ENCODE data around the gene ANKRD12. TPM values are rescaled to one million over a fixed set of nuclear protein-coding genes. Genes with fewer than 3 reads are reported as not detected.

The ANKRD12 gene
- total RNA-seq, 2 donors from 2014 or later: 22.3 to 32.3 TPM

GRCh38 chr18:9204659-9205058, 68.1 kb downstream of the ANKRD12 start:
- Histone ChIP-seq H3K27me3 (no peaks in the 10 kb centered on the region), H3K36me3 (no peaks in the 10 kb centered on the region), H3K4me1 (no peaks in the 10 kb centered on the region), H3K9me3 (no peaks in the 10 kb centered on the region), H3K4me3 (no peak overlapping the region), H3K27ac (no peak overlapping the region)
- DNase-seq (ENCODE audit: low spot score): no peak
- no peak for TF ChIP-seq CTCF (IDR thresholded peaks at IDR 0.05)

GRCh38 chr18:9206421-9206820, 69.8 kb downstream of the ANKRD12 start:
- no peaks in the 10 kb centered on the region for H3K27me3 ChIP-seq
- H3K36me3 ChIP-seq: peaks cover 11% of the 10 kb centered on the region
- no peak for TF ChIP-seq CTCF (IDR thresholded peaks at IDR 0.05)
- no peaks in the 10 kb centered on the region for H3K9me3 ChIP-seq
- no peak overlapping the region for H3K27ac ChIP-seq
- H3K4me1 ChIP-seq: no peaks in the 10 kb centered on the region
- DNase-seq (ENCODE audit: low spot score): no peak
- H3K4me3 ChIP-seq: no peak overlapping the region

GRCh38 chr18:9209279-9209678, 72.7 kb downstream of the ANKRD12 start:
- no peak for TF ChIP-seq CTCF (IDR thresholded peaks at IDR 0.05)
- Histone ChIP-seq H3K27me3 (no peaks in the 10 kb centered on the region), H3K27ac (no peak overlapping the region), H3K9me3 (no peaks in the 10 kb centered on the region), H3K4me1 (no peaks in the 10 kb centered on the region), H3K36me3 (peaks cover 25% of the 10 kb centered on the region), H3K4me3 (no peak overlapping the region)
- no peak for DNase-seq (ENCODE audit: low spot score)

GRCh38 chr18:9210966-9211365, 74.4 kb downstream of the ANKRD12 start:
- Histone ChIP-seq H3K27me3 (no peaks in the 10 kb centered on the region), H3K27ac (no peak overlapping the region), H3K36me3 (peaks cover 31% of the 10 kb centered on the region), H3K4me3 (no peak overlapping the region), H3K4me1 (no peaks in the 10 kb centered on the region), H3K9me3 (no peaks in the 10 kb centered on the region)
- DNase-seq (ENCODE audit: low spot score): no peak
- no peak for TF ChIP-seq CTCF (IDR thresholded peaks at IDR 0.05)

GRCh38 chr18:9211955-9212354, 75.4 kb downstream of the ANKRD12 start:
- Histone ChIP-seq H3K4me3 (no peak overlapping the region), H3K4me1 (no peaks in the 10 kb centered on the region), H3K27me3 (no peaks in the 10 kb centered on the region), H3K9me3 (no peaks in the 10 kb centered on the region), H3K36me3 (peaks cover 33% of the 10 kb centered on the region), H3K27ac (no peak overlapping the region)
- TF ChIP-seq CTCF (IDR thresholded peaks at IDR 0.05): no peak
- DNase-seq (ENCODE audit: low spot score): no peak

- no peak for TF ChIP-seq CTCF (IDR thresholded peaks at IDR 0.05)
- H3K27ac ChIP-seq: no peak overlapping the region
- no peak overlapping the region for H3K4me3 ChIP-seq
- H3K4me1 ChIP-seq: no peaks in the 10 kb centered on the region
- H3K36me3 ChIP-seq: peaks cover 34% of the 10 kb centered on the region
- no peak for DNase-seq (ENCODE audit: low spot score)
- H3K27me3 ChIP-seq: no peaks in the 10 kb centered on the region
- no peaks in the 10 kb centered on the region for H3K9me3 ChIP-seq
These were observed 78.8 kb downstream of the ANKRD12 start for GRCh38 chr18:9215221-9215933.

Measured in right atrium auricular region (tissue), 2 donors.